Effector memory CD8-positive, alpha-beta T cell (primary cell): ENCODE data around the gene MLF2.

Experiments
- ATAC-seq: fragments of 150-1000 bp; cut with Tn5 transposase; replicated peaks from 2 replicates; pipeline ENCODE4 v1.10.0; 2021; ENCODE audit warnings: mild to moderate bottlenecking, moderate library complexity
- DNase-seq, 3 experiments: peaks; one replicate each; pipeline ENCODE4 v3.0.0; 2021
- H3K27ac Mint-ChIP-seq, 2 donors: one replicate each; pipeline ENCODE4 v1.8.0; 2022; ENCODE audit warnings: mild to moderate bottlenecking in 2 of 2, mixed read lengths in 2 of 2, moderate library complexity in 2 of 2
- H3K27me3 Mint-ChIP-seq, 2 donors: one replicate each; pipeline ENCODE4 v1.8.0; 2022; ENCODE audit warnings: mixed read lengths in 2 of 2
- H3K36me3 Mint-ChIP-seq: one replicate; pipeline ENCODE4 v1.8.0; 2022; ENCODE audit warnings: mild to moderate bottlenecking, moderate library complexity, mixed read lengths; ENCODE audit not compliant: insufficient read depth
- H3K4me1 Mint-ChIP-seq, 2 donors: one replicate each; pipeline ENCODE4 v1.8.0; 2022; ENCODE audit warnings: low read depth in 2 of 2, mixed read lengths in 2 of 2
- H3K4me3 Mint-ChIP-seq, 2 donors: one replicate each; pipeline ENCODE4 v1.8.0; 2022; ENCODE audit warnings: mild to moderate bottlenecking in 2 of 2, mixed read lengths in 2 of 2, moderate library complexity in 2 of 2
- H3K9me3 Mint-ChIP-seq, 2 donors: one replicate each; pipeline ENCODE4 v1.8.0; 2022; ENCODE audit warnings: mixed read lengths in 2 of 2
- total RNA-seq, 9 experiments: gene quantifications; one replicate each; lab custom pipeline; 2026; lab: John Stamatoyannopoulos, UW

Gene MLF2
- total RNA-seq, result 36.0 to 88.7 (median 65.1) reads per million in 9 experiments

DNA sequence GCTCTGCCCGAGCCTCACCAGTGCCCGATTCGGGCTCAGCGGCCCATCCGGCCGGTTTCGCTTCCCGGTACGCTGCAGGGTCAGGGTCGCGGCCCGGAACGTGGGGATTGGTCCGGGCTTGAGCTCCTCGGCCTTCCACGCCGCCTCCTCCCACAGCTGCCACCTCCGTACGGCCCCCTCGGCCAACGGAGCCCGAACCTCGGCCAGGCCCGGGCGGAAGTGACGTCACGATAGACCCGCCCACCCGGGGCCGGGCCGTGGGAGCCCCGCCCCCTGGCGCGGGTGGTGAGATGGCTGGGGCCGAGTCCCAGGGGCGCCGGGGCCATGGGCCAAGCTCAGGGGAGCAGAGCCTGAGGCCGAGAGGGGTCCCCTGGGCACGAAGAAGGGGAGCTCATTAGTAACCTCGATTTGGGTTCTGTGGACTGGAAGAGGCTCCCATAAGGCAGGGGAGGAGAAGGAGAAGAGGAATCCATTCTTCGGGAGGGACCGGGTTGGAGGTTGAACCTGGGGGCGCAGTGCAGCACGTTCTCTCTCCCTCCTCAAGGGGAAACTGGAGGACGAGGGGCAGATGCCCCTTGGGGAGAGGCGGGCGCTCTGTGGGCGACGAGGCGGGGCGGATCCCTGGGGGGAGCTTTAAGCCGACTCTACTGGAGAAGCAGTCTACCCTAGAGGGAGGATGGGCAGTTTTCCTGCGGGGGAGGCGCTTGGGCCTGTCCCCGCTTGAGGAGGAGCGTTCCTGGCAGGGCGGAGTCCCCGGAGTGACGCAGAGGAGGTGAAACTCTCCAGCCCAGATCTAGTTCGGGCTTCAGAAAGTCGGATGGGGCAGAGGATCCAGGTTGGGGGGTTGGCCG is at the start of gene MLF2:
TSS of gene MLF2 (minus strand) at position 221 of the 851 bp plus-strand sequence. CDS start 807 bp downstream, outside the sequence.
- Mint-ChIP-seq H3K27me3 (no peaks in the 10 kb centered on the region), H3K4me1 (peaks cover 9 to 17% of the 10 kb centered on the region in 2 donors), H3K4me3 (peak within 1 kb of the TSS; percentile 94 to 96), H3K9me3 (no peaks in the 10 kb centered on the region), H3K27ac (peak within 1 kb of the TSS; percentile 98), H3K36me3 (peaks cover 35% of the 10 kb centered on the region)
- ATAC-seq (peak; percentile 91), DNase-seq (peak; percentile 97 to 98 (median 97))

- H3K36me3 Mint-ChIP-seq, result peaks cover 14% of the 10 kb centered on the region
- H3K27me3 Mint-ChIP-seq, result peaks cover 26 to 38% of the 10 kb centered on the region in 2 donors
- no peak for ATAC-seq
- no peak overlapping the region for H3K27ac Mint-ChIP-seq
- no peaks in the 10 kb centered on the region for H3K4me1 Mint-ChIP-seq
- no peaks in the 10 kb centered on the region for H3K9me3 Mint-ChIP-seq
- H3K4me3 Mint-ChIP-seq, result no peak overlapping the region
- no peak for DNase-seq
Measured at GRCh38 chr12:6799147-6799546, 46.2 kb upstream of the MLF2 start.

GRCh38 chr12:6796576-6796975 is 43.6 kb upstream of the MLF2 start:
- no peaks in the 10 kb centered on the region for H3K9me3 Mint-ChIP-seq
- ATAC-seq, result no peak
- no peak overlapping the region for H3K4me3 Mint-ChIP-seq
- H3K27me3 Mint-ChIP-seq, result peaks cover 34 to 38% of the 10 kb centered on the region in 2 donors
- H3K27ac Mint-ChIP-seq, result no peak overlapping the region
- H3K4me1 Mint-ChIP-seq, result peaks cover 5 to 11% of the 10 kb centered on the region in 2 donors
- H3K36me3 Mint-ChIP-seq, result peaks cover 6% of the 10 kb centered on the region
- DNase-seq, result no peak

GRCh38 chr12:6795088-6795487 is 42.1 kb upstream of the MLF2 start:
- H3K9me3 Mint-ChIP-seq, result no peaks in the 10 kb centered on the region
- H3K36me3 Mint-ChIP-seq, result peaks cover 5% of the 10 kb centered on the region
- no peak for DNase-seq
- H3K27ac Mint-ChIP-seq, result no peak overlapping the region
- peaks cover 5 to 11% of the 10 kb centered on the region in 2 donors for H3K4me1 Mint-ChIP-seq
- ATAC-seq, result no peak
- H3K4me3 Mint-ChIP-seq, result no peak overlapping the region
- H3K27me3 Mint-ChIP-seq, result peaks cover 34 to 38% of the 10 kb centered on the region in 2 donors

DNA sequence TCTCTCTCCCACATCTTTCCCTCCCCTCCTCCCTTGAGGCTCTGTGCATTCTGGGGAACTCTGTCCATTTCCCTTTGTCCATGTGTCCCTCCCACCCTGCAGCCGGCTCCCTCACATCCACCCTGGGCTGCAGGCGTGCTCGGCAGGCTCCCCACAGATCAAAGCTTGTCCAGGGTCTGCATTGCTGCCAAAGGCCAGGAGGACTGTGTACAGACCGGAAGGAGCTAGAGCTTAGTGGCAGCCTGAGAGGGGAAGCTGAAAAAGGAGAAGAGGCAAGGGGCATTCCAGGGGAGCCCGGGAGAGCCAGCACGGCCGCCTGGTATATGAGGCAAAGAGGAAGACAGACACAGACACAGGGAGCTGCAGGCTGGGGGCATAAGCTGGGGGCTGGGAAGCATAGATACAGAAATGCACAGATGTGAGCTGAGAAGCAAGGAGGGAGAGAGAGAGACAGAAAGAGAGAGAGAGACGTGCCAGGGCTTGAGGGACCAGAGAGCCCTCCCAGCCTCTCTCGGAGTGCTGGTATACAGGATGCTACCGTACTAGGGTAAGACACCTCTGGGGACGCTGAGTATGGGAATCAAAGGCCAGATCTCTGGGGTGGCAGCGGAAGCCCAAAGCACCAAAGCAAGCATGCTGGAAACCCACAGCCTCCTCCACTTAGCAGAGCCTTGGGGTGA is 39.7 kb upstream of the MLF2 start:
- peak overlapping the region in 1 of 2 donors; percentile 50 for H3K4me3 Mint-ChIP-seq
- no peak overlapping the region for H3K27ac Mint-ChIP-seq
- H3K4me1 Mint-ChIP-seq, result peaks cover 5 to 11% of the 10 kb centered on the region in 2 donors
- peaks cover 29 to 34% of the 10 kb centered on the region in 2 donors for H3K27me3 Mint-ChIP-seq
- no peaks in the 10 kb centered on the region for H3K9me3 Mint-ChIP-seq
- peaks cover 5% of the 10 kb centered on the region for H3K36me3 Mint-ChIP-seq
- no peak for DNase-seq
- ATAC-seq, result peak; percentile 61

DNA sequence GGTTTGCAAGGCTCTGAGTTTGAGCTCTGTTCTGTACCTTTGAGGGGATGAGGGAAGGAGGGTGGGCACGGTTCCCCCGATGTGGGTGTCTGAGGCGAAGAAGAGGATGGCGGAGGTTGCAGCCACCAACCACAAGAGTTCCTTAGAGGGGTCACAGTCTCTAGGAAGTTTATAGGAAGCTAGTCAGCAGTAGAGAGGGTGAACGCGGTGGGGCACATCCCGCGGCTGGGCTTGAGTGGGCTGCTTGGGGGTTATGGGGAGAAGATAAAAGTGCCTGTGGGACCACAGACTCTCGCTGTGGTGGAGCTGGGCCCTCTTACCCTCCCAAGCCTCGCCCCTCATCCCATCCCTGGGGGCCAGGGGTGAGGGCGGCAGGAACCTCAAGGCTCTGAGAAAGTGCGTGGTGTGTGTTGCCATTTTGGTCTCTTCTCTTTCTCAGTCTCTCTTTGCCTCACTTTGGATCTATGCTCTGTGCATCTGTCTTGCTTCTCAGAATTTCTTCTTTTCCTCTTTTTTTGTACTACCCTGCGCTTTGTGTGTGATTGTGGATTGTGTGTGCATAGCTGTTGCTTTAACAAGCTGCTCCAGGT is 39.1 kb upstream of the MLF2 start:
- DNase-seq (no peak), ATAC-seq (peak; percentile 20)
- Mint-ChIP-seq H3K27me3 (peaks cover 25 to 31% of the 10 kb centered on the region in 2 donors), H3K36me3 (peaks cover 5% of the 10 kb centered on the region), H3K4me3 (peak overlapping the region in 1 of 2 donors; percentile 50), H3K4me1 (peaks cover 5 to 11% of the 10 kb centered on the region in 2 donors), H3K27ac (no peak overlapping the region), H3K9me3 (no peaks in the 10 kb centered on the region)

DNA sequence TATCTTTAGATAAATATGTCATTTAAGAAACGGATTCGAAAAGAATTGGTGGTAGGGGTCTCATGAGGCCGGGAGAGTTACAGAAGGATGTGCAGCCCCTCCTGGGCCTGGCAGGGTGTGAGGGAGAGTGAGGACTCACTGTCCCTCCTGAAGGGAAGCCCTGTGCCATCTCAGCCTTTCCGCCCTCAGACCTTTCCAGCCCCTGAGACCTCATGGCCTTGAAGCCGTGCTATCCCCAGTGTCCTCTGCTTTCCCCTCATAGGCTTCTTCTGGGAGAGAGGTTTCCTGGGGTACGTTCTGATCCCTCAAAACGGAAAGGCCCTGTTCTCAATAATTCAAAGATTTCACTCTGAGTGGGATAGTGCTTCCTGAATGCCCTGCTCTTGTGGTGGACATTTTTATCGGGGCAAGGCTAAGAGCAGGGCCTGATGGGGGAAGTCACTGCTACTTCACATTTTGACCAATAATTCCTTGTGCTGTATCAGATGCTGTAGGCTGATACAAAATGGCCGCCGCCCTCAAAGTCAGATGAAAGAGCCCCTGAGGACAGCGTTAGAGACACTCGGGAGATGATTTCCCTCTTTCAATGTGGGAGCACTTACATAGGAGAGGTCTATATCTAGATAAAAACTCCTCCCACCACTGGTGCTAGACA is 37.7 kb upstream of the MLF2 start:
- ATAC-seq, result peak; percentile 35
- H3K9me3 Mint-ChIP-seq, result no peaks in the 10 kb centered on the region
- peaks cover 5 to 14% of the 10 kb centered on the region in 2 donors for H3K4me1 Mint-ChIP-seq
- DNase-seq, result no peak
- H3K27ac Mint-ChIP-seq, result no peak overlapping the region
- H3K4me3 Mint-ChIP-seq, result peak overlapping the region in 1 of 2 donors; percentile 33
- peaks cover 11 to 17% of the 10 kb centered on the region in 2 donors for H3K27me3 Mint-ChIP-seq
- H3K36me3 Mint-ChIP-seq, result peaks cover 2% of the 10 kb centered on the region

GRCh38 chr12:6788972-6789924 is 36.3 kb upstream of the MLF2 start, which contains the start of gene CD4:
Gene CD4 (plus strand): TSS chr12:6789528. CDS start chr12:6800139, 10,611 bp downstream.
- DNase-seq, result no peak
- peak within 1 kb of the TSS; percentile 1 to 5 for H3K27ac Mint-ChIP-seq
- peak; percentile 45 for ATAC-seq
- H3K9me3 Mint-ChIP-seq, result no peaks in the 10 kb centered on the region
- H3K4me1 Mint-ChIP-seq, result peaks cover 5 to 14% of the 10 kb centered on the region in 2 donors
- H3K36me3 Mint-ChIP-seq, result no peaks in the 10 kb centered on the region
- peak within 1 kb of the TSS in 1 of 2 donors; percentile 47 for H3K4me3 Mint-ChIP-seq
- peaks cover 0 to 8% of the 10 kb centered on the region in 2 donors for H3K27me3 Mint-ChIP-seq

- peaks cover 1 to 8% of the 10 kb centered on the region in 2 donors for H3K27me3 Mint-ChIP-seq
- H3K4me1 Mint-ChIP-seq, result peaks cover under 1 to 7% of the 10 kb centered on the region in 2 donors
- no peak for DNase-seq
- H3K27ac Mint-ChIP-seq, result no peak overlapping the region
- no peak for ATAC-seq
- H3K4me3 Mint-ChIP-seq, result no peak overlapping the region
- H3K36me3 Mint-ChIP-seq, result no peaks in the 10 kb centered on the region
- H3K9me3 Mint-ChIP-seq, result no peaks in the 10 kb centered on the region
Measured at GRCh38 chr12:6787309-6787708, 34.4 kb upstream of the MLF2 start.

- Mint-ChIP-seq H3K9me3 (no peaks in the 10 kb centered on the region), H3K36me3 (no peaks in the 10 kb centered on the region), H3K4me1 (peaks cover 0 to 3% of the 10 kb centered on the region in 2 donors), H3K4me3 (peak overlapping the region in 1 of 2 donors; percentile 15), H3K27ac (peak overlapping the region in 1 of 2 donors; percentile 47), H3K27me3 (peaks cover 0 to 8% of the 10 kb centered on the region in 2 donors)
- ATAC-seq, result no peak
- no peak for DNase-seq
Measured at GRCh38 chr12:6786416-6787094, 33.6 kb upstream of the MLF2 start.

DNA sequence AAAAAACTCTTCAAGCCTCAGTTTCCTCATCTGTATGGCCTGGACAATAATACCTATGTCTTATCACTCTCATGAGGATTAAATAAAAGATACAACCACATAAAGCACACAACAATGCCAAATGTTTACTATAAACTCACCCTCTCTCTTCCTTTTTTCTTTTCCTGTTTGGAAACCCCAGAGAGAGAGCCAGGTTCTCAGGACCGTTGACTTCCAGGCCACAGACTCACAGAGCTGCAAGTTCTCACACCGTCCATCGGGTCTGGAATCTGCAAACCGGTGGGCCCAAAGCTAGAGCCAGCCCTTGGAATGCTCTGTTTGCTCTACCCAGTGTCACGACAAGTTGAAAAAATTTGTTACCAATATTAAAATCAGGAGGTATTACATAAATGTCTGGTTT is 31.8 kb upstream of the MLF2 start:
- H3K4me3 Mint-ChIP-seq, result no peak overlapping the region
- DNase-seq (no peak), ATAC-seq (no peak)
- H3K4me1 Mint-ChIP-seq, result peaks cover 0 to 3% of the 10 kb centered on the region in 2 donors
- H3K27me3 Mint-ChIP-seq, result peaks cover 0 to 8% of the 10 kb centered on the region in 2 donors
- no peaks in the 10 kb centered on the region for H3K36me3 Mint-ChIP-seq
- H3K9me3 Mint-ChIP-seq, result no peaks in the 10 kb centered on the region
- no peak overlapping the region for H3K27ac Mint-ChIP-seq
